Measurements from ENCODE around the gene MEI4. TPM values are rescaled to one million over a fixed set of nuclear protein-coding genes. Genes with fewer than 3 reads are reported as not detected.
"Not testable (repeated sequence)": the region's sequence is repeated elsewhere in the genome, so short reads cannot be mapped to it uniquely, and the experiment has no call there.

The MEI4 gene, protein sequence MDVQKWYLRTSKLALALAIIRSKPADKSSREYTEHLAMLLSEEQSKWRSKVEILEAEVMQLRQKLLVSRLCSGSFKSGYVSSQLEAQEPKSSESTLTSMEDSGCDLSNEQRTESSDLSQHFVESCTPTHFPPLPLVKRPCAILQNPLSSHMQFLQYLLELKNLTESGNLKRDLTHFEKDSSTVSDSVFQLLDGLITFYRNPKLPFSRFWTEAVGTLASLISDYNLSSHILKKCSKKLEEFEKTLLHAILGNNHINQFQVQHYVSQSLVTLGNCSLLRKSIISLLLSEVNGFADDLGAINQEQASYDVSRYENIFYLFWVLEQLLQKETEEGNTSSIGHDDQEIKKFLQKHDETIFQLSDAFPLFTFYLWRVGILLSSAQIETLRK
- polyA plus RNA-seq (ENCODE audit: insufficient read length) = not detected

DNA sequence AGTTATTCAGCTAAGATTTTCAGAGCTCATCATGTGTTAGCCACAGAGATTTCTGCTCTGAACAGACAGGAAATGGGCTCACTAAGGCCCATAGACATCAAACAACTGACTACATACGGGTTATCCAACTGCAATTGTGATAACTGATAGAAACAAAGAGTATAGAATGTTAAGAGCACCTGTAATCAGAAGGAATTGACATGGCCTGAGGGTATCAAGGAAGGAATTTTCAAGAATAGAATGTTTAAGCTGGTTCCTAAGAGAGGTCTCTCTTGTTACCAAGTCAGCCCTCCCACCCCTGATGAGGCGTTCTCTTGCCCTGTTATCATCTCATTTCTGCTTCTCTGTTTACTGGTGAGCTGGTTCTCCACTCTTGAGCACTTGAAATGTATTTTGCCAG, at the start of gene MEI4:
MEI4 (plus strand) TSS at position 301 of the 400 bp plus-strand sequence. CDS start 37,633 bp downstream, outside the sequence.
- DNase-seq = no peak

DNA sequence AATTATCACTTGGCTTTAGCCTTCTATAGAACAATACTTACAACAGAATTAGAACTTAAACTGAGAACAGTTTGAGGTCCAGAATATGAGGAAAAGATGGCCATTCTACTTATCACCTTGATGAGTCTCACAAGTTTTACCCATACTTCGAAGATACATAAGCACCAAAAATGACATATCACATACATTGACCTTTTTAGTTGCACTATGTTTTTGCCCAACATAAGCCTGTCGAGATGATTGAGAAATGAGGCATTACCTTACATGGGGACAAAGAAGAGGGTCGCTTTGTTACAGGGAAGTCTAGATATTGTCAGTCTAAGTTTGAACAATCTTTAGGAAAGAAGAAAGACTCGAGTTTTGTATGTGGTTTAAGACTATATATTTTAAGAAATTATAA, 48.4 kb upstream of the MEI4 start:
- DNase-seq = no peak

DNA sequence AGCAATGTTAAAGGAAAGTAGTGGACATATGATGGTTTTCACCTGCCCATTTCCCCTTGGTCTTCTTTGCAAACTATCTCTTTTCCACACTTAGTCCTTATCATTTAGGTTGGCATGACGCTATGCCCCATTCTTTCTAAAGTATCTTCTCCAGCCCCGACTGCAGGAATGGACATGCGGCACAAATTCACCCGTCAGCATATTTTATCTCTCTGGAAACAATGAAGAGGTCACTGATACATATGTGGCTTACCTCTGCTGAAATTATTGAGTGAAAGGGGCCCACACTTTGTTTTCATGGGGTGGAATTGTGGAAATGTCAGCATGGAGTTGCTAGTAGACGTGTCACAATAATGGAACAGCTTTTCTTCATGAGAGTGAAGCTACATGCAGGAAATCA, 45.8 kb upstream of the MEI4 start:
- DNase-seq = no peak

DNA sequence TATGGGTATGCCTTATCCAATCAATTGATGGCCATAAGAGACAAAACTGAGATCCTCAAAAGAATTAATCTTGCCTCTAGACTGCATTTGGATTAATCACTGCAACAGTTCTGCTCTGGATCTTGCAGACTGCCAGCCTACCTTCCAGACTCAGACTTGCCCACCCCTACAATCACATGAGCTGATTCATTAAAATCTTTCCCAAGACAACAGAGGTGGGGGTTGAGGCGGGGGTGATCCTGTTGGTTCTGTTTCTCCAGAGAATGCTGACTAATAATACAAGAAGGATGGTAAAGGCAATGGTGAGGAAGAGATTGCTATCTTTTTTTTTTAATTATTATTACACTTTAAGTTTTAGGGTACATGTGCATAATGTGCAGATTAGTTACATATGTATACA, 43.7 kb upstream of the MEI4 start:
- no peak for DNase-seq

DNA sequence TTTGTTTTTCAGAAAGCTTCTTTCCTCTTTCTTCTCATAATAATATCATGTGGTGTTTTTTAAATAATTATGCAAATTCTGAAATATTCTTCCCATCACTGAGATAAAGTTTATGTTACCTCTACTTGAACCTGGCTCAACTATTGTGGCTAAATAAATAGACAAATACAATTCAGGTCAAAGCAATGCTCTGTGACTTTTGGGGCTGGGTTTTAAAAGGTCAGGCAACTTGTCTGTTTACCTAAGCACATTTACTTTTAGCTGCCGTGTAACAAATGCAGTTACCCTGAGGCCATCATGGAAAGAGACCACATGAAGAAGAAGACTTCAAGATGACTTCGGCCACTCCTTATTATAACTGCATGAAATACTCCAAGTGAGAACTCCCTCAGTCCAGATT, 33.7 kb upstream of the MEI4 start:
- no peak for DNase-seq

DNA sequence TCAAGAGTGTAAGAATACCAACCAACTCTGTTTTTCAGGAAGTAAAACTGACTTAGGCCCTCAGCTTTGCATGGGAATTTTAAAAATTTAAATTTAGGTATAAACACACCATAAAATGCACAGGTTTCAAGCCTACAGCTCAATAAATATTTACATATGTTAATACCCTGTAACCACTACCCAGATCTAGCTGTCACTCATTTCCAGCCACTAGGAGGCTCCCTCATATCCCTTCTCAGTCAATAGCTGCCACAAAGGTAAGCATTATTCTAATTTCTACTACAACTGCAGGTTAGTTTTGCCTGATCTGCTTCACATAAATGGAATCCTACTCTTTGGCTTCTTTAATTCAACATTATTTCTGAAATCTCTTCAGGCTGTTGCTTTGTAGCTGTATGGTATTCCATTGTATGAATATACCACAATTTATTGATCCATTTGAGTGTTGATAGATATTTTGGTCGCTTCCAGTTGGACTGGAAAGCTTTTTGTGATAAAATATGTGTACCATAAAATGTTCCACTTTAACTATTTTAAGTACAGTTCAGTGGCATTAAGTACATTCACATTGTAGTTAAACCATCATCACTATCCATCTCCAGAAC, 32.5 kb upstream of the MEI4 start:
- no peak for DNase-seq

DNA sequence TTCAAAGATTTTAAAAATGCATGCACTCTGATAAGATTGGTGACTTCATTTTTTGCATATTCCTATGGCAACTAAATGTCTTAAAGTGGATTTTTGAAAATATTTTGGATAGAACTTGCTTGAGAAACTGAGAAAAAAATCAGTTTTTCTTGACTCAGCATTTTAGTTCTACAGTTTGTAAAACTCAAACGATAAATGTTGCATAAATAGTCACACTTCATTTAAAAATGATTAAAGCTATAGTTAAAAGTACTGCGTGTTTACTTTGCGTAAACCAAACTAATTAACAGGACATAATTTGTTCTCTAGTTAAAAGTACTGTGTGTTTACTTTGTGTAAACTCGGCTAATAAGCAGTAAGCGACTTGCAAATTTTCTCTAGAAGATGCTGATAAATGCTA, 28.3 kb upstream of the MEI4 start:
- no peak for DNase-seq

DNA sequence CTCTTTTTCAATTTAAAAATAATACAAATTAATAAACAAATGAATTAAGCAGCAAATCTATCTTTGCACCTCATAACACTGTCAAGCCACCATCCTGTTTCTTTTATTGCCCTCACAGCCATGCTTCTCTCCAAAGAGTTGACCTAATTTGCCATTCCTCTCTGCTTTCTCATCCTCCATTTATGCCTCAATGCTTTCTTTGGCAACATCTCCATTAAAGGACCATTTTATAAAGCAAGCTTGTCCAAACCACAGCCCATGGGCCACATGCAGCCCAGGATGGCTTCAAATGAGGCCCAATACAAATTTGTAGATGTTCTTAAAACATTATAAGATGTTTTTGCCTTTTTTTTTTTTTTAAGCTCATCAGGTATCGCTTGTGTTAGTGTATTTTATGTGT, 26.4 kb upstream of the MEI4 start:
- no peak for DNase-seq

DNA sequence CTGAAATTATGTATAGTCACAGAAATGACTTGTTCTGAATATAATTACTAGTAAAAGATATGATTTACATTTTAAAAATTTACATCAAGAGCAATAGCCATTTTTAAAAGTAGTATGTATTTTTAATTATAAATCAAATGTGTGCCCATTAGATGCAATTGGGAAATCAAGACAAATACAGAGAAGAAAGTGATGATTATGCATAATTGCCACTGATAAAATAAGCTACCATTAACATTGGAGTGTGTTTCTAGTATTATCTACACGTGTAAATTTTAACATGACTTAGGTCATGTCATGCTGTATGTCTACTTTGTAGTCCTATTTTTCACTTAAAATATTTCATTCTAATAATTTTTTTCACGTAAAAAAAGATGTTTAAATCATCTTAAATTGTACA, 22.8 kb upstream of the MEI4 start:
- DNase-seq = no peak

DNA sequence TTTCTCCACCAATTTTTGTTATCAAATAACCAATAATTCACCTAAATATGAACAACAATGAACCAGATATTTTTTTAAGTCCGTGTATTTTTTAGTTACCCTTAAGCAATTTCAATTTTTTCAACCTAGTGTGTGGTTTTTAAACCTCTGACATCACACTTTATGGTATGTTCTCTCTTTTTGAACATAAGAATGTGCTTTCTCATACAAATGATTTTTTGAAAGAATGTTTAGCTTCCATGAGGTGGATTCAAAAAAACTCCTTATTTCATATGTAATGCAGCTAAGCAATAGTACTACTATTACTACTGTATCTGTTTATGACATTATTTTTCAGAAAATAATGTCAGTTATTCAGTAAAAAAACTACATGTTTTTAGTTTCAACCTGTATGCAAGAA, 19.4 kb upstream of the MEI4 start:
- DNase-seq = no peak

DNA sequence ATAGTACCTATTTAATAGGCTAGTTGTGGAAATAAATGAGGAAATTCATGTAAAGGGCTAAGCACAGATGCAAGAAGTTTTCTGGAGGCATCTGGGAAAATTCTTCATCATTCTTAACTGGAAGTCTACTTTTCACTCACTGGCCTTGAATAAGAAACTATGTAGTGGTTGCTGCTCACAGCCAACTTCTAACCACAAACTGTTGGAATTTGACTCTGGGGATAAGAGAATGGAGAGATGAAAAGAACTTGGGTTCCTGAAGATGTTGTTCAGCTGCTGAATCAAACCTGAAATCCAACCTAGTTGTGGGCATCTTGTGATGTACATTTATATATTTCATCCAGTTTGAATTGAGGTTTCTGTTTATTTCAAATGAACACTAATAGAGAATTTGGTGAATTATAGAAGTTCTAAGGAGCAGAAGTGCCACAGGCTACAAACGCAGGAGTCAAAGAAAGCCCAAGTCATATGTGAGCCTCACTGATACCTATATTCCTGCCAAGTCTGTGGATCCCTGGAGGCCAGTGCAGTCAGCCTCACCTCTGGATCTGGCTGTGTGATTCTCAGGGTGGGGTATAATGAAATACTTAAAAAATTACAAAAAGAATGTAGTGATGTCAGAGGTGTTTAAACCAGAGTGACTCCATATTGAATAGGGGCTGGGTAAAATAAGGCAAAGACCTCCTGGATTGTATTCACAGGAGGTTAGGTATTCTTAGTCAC, 18.7 kb upstream of the MEI4 start:
- no peak for DNase-seq

DNA sequence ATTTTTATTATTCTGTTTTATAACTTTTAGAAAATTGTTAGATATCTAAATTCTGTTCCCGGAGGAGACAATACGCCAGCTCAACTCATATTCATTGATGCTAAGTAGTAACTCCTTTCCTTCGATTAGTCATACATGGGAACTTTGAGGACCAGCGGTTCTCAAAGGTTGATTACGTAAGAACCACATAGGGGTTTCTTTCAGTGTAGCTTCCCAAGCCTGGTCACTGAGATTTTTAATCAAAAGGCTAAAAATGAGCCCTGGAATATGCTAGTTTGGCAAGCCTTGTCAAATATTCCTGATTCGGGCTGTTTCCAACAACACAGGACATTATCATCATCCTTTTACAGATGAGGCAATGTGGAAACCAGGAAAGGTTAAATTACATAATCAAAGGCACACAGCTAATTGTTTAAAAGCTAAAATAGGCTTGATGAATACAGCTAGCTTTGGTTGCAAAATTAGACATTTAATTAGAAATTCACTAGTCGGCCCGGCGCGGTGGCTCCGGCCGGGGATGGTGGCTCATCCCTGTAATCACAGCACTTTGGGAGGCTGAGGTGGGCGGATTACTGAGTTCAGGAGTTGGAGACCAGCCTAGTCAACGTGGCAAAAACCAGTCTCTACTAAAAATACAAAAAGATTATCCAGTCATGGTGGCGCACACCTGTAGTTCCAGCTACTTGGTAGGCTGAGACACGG, 14.6 kb upstream of the MEI4 start:
- no peak for DNase-seq

DNA sequence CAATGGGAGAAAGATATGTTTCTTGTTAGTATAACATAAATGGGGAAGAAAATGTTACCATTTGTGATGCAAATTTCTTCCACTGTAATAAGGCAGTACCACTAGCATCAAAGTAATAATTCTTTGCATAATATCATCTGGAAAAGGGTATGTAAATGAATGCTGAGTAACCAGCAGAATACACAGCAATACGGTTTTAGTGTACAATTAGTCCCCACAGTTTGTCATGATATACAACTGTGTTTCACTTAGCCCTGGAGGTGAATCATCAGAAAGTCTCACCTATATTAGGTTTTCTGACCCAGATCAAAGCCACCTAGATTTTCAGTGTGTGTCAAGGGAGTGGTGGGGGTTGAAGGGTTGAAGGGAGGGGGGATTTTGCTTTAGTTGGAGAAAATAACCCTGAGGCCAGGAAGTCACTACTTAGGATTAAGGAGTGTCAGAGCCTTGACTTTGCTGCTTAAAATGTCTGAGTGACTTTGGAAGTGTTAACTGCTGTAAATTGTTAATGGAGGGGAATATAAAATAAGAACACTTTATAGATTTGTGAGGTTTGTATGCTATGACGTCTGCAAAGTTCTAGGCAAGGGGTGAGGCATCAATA, 8.6 kb upstream of the MEI4 start:
- DNase-seq = no peak

DNA sequence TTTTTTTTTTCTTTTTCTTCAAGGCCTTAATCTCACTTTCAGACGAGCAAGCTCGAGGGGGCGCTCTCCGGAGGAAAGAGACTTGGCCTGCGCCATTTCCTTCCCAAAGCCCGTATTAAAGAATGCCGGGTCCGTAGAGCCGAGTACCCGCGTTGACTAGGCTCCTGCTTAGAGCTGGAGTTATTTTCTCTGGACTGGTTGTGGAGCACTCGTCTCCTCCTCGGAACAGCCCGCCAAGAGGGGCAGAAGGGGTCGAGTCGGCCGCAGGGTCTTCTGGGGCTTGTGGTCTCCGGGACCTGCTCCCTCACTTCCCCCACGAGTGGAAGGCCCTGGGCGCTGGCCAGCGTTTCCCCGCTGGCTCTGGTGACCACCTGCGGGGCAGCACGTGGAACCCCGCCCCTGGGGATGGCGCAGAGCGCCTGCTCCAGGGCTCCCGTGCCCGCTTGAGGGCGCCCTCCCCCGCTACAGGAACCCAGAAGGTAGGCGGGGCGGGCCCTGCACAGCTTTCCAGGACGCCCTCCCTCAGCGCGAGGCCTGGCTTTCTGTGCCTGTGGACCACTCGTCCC, 2.7 kb upstream of the MEI4 start:
- DNase-seq = peak; percentile 6

DNA sequence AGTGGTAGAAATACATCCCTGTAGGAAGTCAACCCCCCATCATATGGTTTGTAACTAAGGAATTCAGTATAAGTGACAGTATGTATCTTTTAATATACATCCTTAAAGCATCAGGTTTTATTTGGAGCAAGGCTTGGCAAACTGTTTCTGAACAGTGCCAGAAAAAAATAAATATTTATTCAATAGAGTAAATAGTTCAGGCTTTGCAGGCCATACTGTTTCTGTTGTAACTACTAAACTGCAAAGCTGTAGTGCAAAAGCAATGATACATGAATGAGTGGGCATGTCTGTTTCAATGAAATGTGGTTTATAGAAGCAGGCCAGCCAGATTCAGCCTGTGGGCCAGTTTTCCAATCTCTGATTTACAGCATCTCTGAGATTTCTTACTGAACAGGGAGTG, 977 bp downstream of the MEI4 start:
- DNase-seq = no peak

DNA sequence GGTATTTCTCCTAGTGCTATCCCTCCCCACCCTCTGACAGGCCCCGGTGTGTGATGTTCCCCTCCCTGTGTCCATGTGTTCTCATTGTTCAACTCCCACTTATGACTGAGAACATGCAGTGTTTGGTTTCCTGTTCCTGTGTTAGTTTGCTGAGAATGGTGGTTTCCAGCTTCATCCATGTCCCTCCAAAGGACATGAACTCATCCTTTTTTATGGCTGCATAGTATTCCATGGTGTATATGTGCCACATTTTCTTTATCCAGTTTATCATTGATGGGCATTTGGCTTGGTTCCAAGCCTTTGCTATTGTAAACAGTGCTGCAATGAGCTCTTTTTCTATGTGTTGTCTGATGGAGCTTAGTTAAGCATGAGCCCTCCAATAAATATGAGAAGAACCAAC, 2.2 kb downstream of the MEI4 start:
- DNase-seq = not testable (repeated sequence)

DNA sequence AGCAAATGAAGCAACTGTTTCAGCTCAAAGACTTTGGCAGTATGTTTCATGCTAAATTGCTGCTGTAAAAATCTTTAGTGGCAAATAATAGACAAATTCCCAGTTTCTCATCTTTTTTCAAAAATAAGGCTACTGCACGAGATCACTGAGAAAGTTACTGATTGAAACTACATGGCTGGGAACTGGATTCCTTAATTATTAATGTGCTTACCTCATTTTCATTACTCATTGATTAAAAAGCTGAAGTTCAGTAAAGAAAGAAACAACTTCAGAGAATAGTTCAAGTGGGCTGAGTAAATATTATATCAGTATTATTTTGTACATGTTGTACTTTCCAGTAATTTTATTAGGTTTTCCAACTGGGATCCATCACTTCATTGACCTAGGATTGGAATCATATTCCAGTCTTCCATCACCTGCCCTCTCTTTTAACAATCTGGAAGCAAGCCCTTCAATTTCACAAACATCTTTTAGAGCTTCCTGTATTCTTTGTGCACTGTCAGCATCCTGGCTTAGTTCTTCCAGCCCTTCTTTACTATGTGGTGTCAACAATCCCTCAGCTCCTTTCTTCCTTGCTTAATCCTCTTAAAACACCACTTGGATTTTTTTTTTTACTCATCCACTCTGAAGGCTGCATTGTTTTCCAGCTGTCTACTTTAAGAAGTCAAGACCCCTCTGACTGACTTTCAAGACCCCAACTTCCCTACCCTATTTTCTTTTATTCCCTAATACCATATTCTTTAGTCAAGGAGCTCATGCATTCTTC, 4.3 kb downstream of the MEI4 start:
- DNase-seq = no peak

DNA sequence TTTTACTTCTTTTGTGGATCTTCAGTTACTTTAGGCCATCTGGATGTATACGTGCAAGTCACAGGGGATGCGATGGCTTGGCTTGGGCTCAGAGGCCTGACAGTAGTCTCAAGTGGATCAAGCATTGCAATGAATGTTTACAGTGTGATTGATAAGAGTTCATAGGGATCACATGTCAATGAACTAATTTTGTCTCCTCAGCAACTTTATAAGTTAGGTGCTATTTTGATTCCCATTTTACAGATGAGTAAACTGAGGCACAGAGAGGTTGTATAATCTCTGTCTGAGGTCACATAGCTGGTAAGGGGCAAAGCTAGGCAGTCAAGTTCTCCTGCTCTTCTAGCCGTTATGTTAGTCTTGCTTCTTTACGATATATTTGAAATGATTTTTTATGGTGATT, 13.5 kb downstream of the MEI4 start:
- DNase-seq = no peak

DNA sequence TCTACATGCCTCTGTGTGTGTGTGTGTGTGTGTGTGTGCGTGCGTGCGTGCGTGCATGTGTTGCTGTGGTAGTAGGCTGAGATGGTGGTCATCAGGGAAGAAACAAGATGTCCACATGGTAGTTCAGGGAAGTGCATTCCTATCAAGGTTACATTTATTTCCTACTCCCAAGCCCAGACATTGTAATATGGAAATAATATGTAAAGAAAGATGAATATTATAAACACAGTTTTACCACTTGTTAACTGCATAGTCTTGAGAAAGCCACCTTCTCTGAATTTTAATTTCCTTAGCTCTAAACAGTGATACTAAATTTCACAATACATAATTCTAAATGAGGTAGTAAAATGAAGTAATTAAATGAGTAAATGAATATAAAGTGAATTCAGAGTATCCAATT, 14.0 kb downstream of the MEI4 start:
- no peak for DNase-seq

DNA sequence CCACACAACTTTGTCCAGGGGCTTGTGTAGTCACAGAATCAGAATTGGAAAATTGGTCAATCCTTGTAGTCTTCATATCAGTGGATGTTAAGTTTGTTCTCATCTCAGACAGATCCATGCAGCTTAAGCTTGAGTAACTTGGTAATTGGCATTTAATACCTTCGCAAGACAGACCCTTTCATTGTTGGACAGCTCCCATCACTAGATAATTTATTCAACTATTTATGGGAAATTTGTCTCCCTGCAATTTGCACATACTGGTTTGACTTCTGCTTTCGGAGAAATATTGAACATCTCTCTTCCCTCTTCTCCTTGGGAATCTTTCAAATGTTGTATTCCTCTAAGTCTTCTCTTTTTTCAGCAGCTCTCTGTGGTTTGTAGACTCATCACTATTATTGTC, 17.1 kb downstream of the MEI4 start:
- DNase-seq = no peak

DNA sequence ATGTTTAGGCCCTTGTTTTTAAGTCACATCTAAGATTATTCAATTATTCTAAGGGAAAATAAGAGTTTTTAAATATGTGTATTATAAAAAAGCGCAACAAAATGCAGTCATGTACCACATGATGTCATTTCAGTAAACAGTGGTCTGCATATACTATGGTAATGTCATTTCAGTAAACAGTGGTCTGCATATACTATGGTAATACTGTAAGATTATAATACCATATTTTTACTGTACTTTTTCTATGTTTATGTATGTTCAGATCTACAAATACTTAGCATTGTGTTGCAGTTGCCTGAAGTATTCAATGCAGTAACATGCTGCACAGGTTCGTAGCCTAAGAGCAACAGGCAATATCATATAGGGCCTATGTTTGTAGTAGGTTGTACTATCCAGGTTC, 21.4 kb downstream of the MEI4 start:
- DNase-seq = no peak

DNA sequence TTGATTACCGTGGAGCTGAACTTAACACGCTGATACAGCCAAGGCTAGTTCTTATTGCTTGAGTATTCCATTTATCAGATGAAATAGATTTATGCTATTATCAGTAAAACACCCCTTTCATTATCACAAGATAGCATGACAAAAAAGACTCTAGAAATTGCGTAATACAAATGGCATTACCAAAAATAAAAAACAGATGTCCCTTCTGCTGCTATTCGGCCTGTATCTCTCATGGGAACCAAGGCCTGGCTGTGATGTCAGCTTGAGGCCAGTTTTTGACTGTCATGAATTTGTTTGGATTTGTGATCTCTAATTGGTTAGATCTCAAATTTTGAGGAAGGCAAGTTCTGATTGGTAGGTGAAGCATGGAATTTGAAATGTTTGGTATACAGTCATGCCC, 25.2 kb downstream of the MEI4 start:
- DNase-seq = peak; percentile 2
